Measurements from ENCODE around the gene MAGI1.

DNA sequence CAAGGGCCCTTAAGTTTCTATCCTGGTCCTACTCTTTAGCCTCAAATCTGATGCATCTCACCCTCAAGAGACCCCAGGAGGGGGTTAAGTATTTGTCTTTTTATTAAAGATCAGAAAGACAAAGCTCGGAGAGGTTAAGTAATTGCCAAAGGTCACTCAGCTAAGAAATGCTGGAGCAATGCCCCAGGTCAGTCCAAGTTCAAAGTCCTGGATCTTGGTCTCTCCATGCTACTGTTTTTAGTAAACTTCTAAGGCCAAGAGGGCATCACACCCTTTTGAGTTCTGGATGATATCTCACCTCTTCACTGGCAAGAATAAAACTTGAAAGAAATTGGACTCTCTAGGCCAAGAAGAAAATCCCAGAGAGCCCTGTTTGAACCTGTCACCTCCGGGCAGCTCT, 488.6 kb downstream of the MAGI1 start:
- TF ChIP-seq CTCF (IDR thresholded peaks at IDR 0.05) (no peak), POLR2A (IDR thresholded peaks at IDR 0.05) (no peak)

All from breast epithelium (tissue), 3 donors.